Hepatocyte (in vitro differentiated cells): ENCODE measurements around the gene SH3RF3.

Experiments used
- CTCF ChIP-seq: fragments of 200-600 bp; sonication (generic); IDR thresholded peaks from 2 replicates; pipeline ENCODE4 v1.5.1; 2016; ENCODE audit warnings: antibody characterized with exemption, mild to moderate bottlenecking; ENCODE audit not compliant: poor library complexity
- EZH2 ChIP-seq: fragments of 200-600 bp; sonication (generic); IDR thresholded peaks from 2 replicates; pipeline ENCODE4 v1.6.1; 2016; ENCODE audit warnings: antibody characterized with exemption, mild to moderate bottlenecking, borderline replicate concordance
- EZH2phosphoT487 ChIP-seq: fragments of 200-600 bp; sonication (generic); IDR thresholded peaks from one replicate; pipeline ENCODE4 v1.6.1; 2018; ENCODE audit warnings: antibody characterized with exemption, mild to moderate bottlenecking, low read depth, moderate library complexity; ENCODE audit not compliant: unreplicated experiment, severe bottlenecking

GRCh38 chr2:109147405-109147804 is 18.4 kb downstream of the SH3RF3 start:
- TF ChIP-seq CTCF: no peak
- TF ChIP-seq EZH2: no peak
- TF ChIP-seq EZH2phosphoT487: no peak
